K562 (cell line): ENCODE data around the gene CTF1. TPM values are rescaled to one million over a fixed set of nuclear protein-coding genes. Genes with fewer than 3 reads are reported as not detected.

ENCODE experiments used
- AFF4 ChIP-seq: sonication (generic); formaldehyde crosslinking; IDR thresholded peaks from 2 replicates; pipeline ENCODE4 v1.8.0; 2023; ENCODE audit warnings: mild to moderate bottlenecking, missing genetic modification reagents
- ARNT ChIP-seq, 2 experiments: fragments of 450-650 bp; IDR thresholded peaks; 2 replicates each; pipeline ENCODE4 v1.6.1; 2016; ENCODE audit warnings: mild to moderate bottlenecking in 1 of 2
- FOXJ3 ChIP-seq: sonication (generic); formaldehyde crosslinking; IDR thresholded peaks from 2 replicates; pipeline ENCODE4 v1.4.0; 2020; ENCODE audit warnings: mild to moderate bottlenecking, missing genetic modification reagents
- GABPB2 ChIP-seq: fragments of 250-450 bp; sonication (Bioruptor Pico); conservative IDR thresholded peaks from 2 replicates; pipeline ENCODE4 v1.5.1; 2021; ENCODE audit warnings: mild to moderate bottlenecking
- IRF1 ChIP-seq: sonication (generic); formaldehyde crosslinking; IDR thresholded peaks from 2 replicates; pipeline ENCODE4 v1.8.0; 2022; ENCODE audit warnings: missing genetic modification reagents, mild to moderate bottlenecking, borderline replicate concordance
- IRF2 ChIP-seq: sonication (generic); formaldehyde crosslinking; IDR thresholded peaks from 2 replicates; pipeline ENCODE4 v1.8.1; 2022; ENCODE audit warnings: mild to moderate bottlenecking, missing genetic modification reagents
- MAX ChIP-seq: sonication (generic); formaldehyde crosslinking; IDR thresholded peaks from 2 replicates; pipeline ENCODE4 v1.9.0; 2022; ENCODE audit warnings: mild to moderate bottlenecking, missing genetic modification reagents
- SIN3B ChIP-seq: fragments of 450-650 bp; IDR thresholded peaks from 2 replicates; pipeline ENCODE4 v1.6.1; 2017; ENCODE audit warnings: low read depth, mild to moderate bottlenecking, moderate library complexity
- SPI1 ChIP-seq: IDR thresholded peaks from 2 replicates; pipeline ENCODE4 v1.6.1; 2011; ENCODE audit warnings: low read depth, low read length, control low read depth, borderline replicate concordance
- TARDBP ChIP-seq: fragments of 450-650 bp; IDR thresholded peaks from 2 replicates; pipeline ENCODE4 v1.6.1; 2016
- ZNF121 ChIP-seq: sonication (generic); formaldehyde crosslinking; conservative IDR thresholded peaks from 2 replicates; pipeline ENCODE4 v1.8.0; 2022; ENCODE audit warnings: missing genetic modification reagents
- polyA plus RNA-seq, 8 experiments: library from polyadenylated mRNA; depleted of rRNA in 4 of 8; stranded (reverse) in 5 of 8; unstranded in 3 of 8; fragments of >200 nt; fragmentation: Nextera tagmentation in 2 of 8; fragmentation: Illumina TruSeq in 1 of 8; extraction: Ambion mirVana in 2 of 8; extraction: Trizol in 1 of 8; gene quantifications; 2 replicates each; pipeline versions ENCODE4 v1.2.1 to v1.2.3, GENCODE V29; 2011 to 2014; ENCODE audit warnings: inconsistent platforms in 1 of 8, missing spikeins in 1 of 8
- total RNA-seq, 7 experiments: library from RNA; depleted of rRNA in 6 of 7; stranded (reverse); fragments of >200 nt in 6 of 7; fragmentation: Illumina TruSeq in 2 of 7; extraction: Trizol in 2 of 7; gene quantifications; 2 replicates each; pipeline versions ENCODE4 v1.2.1 to v1.2.3, GENCODE V29; 2011 to 2021; ENCODE audit warnings: low replicate concordance in 1 of 7
- TF ChIP-seq, protein P1 (sequence below): sonication (generic); formaldehyde crosslinking; IDR thresholded peaks from 2 replicates; pipeline ENCODE4 v1.8.0; 2022; ENCODE audit warnings: missing genetic modification reagents, mild to moderate bottlenecking, moderate library complexity, borderline replicate concordance
- TF ChIP-seq, protein P2 (sequence below): fragments of 450-650 bp; IDR thresholded peaks from 2 replicates; pipeline ENCODE4 v1.6.1; 2018; ENCODE audit not compliant: partially characterized antibody
- TF ChIP-seq, protein P3 (sequence below): fragments of 250-450 bp; sonication (Bioruptor Pico); IDR thresholded peaks from 2 replicates; pipeline ENCODE4 v1.9.0; 2021; ENCODE audit warnings: mild to moderate bottlenecking, inconsistent platforms

Gene CTF1
- total and polyA plus RNA-seq, 9 of the 15 experiments (the other 6 are each of a cell fraction or from before 2014, with no cell fraction given), result 0.24 to 2.5 (median 0.44) TPM

- no peak for TF ChIP-seq IRF1
- no peak for TF ChIP-seq MAX (CRISPR knock-in tag)
- peak; percentile 53; the same call in 1 of the 2 replicates for TF ChIP-seq TARDBP
- peak; percentile 54 to 56; a peak in 2 of 4 replicates for TF ChIP-seq ARNT (IDR thresholded peaks at IDR 0.05)
- TF ChIP-seq, protein P1, sequence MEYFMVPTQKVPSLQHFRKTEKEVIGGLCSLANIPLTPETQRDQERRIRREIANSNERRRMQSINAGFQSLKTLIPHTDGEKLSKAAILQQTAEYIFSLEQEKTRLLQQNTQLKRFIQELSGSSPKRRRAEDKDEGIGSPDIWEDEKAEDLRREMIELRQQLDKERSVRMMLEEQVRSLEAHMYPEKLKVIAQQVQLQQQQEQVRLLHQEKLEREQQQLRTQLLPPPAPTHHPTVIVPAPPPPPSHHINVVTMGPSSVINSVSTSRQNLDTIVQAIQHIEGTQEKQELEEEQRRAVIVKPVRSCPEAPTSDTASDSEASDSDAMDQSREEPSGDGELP, result no peak
- TF ChIP-seq, protein P2, sequence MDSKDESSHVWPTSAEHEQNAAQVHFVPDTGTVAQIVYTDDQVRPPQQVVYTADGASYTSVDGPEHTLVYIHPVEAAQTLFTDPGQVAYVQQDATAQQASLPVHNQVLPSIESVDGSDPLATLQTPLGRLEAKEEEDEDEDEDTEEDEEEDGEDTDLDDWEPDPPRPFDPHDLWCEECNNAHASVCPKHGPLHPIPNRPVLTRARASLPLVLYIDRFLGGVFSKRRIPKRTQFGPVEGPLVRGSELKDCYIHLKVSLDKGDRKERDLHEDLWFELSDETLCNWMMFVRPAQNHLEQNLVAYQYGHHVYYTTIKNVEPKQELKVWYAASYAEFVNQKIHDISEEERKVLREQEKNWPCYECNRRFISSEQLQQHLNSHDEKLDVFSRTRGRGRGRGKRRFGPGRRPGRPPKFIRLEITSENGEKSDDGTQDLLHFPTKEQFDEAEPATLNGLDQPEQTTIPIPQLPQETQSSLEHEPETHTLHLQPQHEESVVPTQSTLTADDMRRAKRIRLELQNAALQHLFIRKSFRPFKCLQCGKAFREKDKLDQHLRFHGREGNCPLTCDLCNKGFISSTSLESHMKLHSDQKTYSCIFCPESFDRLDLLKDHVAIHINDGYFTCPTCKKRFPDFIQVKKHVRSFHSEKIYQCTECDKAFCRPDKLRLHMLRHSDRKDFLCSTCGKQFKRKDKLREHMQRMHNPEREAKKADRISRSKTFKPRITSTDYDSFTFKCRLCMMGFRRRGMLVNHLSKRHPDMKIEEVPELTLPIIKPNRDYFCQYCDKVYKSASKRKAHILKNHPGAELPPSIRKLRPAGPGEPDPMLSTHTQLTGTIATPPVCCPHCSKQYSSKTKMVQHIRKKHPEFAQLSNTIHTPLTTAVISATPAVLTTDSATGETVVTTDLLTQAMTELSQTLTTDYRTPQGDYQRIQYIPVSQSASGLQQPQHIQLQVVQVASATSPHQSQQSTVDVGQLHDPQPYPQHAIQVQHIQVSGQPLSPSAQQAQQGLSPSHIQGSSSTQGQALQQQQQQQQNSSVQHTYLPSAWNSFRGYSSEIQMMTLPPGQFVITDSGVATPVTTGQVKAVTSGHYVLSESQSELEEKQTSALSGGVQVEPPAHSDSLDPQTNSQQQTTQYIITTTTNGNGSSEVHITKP, result no peak
- TF ChIP-seq ZNF121 (CRISPR knock-in tag), result peak; percentile 69
- no peak for TF ChIP-seq FOXJ3 (CRISPR knock-in tag)
- peak; percentile 90 for TF ChIP-seq SPI1
- no peak for TF ChIP-seq SIN3B
- TF ChIP-seq IRF2 (CRISPR knock-in tag), result no peak
- no peak for TF ChIP-seq GABPB2 (CRISPR knock-in tag)
- TF ChIP-seq, protein P3, sequence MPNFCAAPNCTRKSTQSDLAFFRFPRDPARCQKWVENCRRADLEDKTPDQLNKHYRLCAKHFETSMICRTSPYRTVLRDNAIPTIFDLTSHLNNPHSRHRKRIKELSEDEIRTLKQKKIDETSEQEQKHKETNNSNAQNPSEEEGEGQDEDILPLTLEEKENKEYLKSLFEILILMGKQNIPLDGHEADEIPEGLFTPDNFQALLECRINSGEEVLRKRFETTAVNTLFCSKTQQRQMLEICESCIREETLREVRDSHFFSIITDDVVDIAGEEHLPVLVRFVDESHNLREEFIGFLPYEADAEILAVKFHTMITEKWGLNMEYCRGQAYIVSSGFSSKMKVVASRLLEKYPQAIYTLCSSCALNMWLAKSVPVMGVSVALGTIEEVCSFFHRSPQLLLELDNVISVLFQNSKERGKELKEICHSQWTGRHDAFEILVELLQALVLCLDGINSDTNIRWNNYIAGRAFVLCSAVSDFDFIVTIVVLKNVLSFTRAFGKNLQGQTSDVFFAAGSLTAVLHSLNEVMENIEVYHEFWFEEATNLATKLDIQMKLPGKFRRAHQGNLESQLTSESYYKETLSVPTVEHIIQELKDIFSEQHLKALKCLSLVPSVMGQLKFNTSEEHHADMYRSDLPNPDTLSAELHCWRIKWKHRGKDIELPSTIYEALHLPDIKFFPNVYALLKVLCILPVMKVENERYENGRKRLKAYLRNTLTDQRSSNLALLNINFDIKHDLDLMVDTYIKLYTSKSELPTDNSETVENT (CRISPR knock-in tag), result no peak
- TF ChIP-seq AFF4, result no peak
Measured at GRCh38 chr16:30875871-30876801, 20.3 kb upstream of the CTF1 start (continued).
